Measurements from ENCODE around the gene SOX1.

DNA sequence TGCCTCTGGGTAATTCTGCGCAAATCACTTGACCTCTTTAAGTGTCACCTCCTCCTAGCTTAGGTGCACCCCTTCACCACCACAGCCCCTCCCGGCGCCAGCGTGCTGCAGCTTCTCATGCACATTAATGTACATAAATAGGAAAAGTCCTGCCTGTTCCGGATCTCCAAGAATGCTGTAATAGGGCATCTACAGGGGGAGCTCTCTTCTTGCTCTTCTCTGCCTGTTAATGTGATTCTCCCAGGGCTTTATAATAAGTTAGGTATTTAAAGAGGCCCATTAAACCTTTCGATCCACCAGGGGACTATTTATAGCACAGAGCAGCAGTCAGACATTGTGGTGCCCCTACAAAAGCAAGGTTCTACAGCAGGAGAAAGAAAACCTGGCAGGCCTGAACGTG lies 35.3 kb downstream of the SOX1 start:
- TF ChIP-seq EZH2 (IDR thresholded peaks at IDR 0.05; ENCODE audit: insufficient read depth, poor library complexity, severe bottlenecking) = no peak
- TF ChIP-seq EZH2phosphoT487 (IDR thresholded peaks at IDR 0.05; ENCODE audit: insufficient read depth, low read depth) = no peak
